Measurements from ENCODE around the gene HOXA7. TPM values are rescaled to one million over a fixed set of nuclear protein-coding genes. Genes with fewer than 3 reads are reported as not detected.

The HOXA7 gene
- total RNA-seq, 2 donors from 2014 or later: 30.2 to 38.9 TPM

DNA sequence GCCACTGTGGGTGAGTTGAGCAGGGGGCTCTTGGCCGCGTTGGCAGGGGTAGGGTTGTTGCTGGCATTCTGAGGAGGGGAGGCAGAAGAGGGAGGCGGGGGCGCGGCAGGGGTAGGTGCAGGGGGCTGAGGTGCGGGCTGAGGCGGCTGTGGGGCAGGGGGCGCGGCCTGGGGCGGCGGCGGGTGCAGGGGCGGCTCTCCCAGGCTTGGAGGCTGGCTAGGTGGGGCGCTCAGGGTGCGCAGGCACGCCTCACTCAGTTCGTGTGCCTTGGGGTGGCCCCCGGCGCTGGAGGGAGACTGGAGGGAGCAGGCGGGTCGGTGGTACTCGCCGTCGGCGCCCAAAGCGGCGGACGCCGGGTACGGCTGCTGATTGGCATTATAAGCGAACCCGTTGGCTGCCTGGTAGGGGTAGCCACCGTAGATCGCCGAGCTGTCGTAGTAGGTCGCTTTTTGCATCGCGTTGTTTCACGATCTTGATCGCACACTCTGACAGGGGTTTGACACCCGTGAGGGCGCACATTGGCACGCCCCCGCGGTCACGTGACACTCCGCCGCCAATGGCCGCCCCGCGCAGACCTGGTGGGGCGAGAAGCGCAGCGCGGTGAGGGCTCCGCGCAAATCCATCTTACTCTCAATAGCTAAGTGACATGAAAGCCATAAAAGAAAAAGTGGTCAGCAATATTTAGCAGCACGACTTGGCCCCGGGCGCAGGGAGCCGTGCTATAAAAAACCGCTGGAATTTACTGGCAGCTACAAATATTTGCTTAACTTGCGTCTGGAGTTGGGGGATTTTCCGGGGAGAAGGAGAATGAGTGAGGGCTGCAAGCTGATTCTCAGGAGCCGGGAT, 46.1 kb downstream of the HOXA7 start:
- DNase-seq (peak; percentile 76 to 84), ATAC-seq (peak; percentile 33)
- intact Hi-C loops (cut with DNase I, micrococcal nuclease): no loop called here

DNA sequence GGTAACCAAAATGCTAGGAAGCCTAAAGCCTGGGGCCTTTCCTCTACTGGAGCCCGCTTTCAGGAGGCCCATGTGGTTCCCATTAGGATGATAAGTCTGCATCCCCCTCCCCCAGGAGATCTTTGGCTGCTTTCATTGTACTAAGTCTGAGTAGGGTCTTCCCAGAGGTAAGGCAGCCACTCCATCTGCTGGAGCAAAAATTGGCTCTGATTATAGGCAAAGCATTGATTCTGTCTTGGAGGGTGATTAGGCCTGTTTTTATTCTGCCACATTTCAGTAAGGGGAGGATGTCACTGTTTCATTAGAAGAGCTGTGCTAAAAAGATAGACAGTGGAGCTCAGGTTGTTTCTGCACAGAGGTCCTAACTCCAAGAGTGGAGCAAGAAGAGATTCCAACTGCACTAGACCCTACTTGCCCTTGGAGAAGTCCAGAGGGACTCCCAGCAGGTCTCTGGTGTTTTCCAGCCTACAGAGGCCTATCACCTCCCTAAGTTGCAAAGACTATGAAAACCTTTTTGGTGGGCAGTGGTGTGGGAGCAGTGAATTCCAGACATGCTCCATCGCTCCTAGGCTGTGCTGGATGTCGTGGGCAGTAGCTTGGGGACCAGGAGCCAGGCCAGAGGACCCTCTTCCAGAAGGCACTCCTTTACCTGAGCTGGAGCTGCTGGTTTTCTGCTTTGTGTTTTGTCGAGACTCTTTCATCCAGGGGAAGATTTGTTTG, 46.8 kb downstream of the HOXA7 start:
- ATAC-seq (no peak), DNase-seq (no peak)
- intact Hi-C loops (cut with DNase I, micrococcal nuclease): no loop called here

DNA sequence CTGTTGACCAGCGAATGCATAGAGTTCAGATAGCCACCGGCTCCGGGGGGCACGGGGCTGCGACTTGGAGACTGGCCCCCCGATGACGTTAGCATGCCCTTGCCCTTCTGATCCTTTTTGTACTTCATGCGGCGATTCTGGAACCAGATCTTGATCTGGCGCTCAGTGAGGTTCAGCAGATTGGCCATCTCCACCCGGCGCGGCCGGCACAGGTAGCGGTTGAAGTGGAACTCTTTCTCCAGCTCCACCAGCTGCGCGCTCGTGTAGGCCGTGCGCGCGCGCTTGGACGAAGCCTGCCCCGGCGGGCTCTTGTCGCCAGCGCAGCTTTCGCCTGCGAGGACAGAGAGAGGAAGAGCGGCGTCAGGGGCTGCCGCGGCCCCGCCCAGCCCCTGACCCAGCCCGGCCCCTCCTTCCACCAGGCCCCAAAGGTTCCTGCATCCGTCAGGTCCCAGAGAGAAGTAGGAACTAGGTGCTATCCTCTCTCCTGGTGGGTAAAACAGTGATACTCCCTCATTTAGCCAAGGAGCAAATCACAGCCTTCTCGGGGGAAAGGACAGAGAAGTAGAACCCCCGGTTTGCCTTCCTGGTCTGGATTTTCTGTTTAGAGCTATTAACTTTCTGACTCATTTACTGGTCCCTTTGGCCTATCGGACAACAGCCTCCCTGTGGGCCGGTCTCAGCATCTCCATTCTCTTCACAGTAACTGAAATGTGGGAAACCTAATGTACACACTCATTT, 47.9 kb downstream of the HOXA7 start:
- intact Hi-C loops (cut with DNase I, micrococcal nuclease): no loop called here
- ATAC-seq: peak; percentile 44
- peak; percentile 56 to 71 for DNase-seq

DNA sequence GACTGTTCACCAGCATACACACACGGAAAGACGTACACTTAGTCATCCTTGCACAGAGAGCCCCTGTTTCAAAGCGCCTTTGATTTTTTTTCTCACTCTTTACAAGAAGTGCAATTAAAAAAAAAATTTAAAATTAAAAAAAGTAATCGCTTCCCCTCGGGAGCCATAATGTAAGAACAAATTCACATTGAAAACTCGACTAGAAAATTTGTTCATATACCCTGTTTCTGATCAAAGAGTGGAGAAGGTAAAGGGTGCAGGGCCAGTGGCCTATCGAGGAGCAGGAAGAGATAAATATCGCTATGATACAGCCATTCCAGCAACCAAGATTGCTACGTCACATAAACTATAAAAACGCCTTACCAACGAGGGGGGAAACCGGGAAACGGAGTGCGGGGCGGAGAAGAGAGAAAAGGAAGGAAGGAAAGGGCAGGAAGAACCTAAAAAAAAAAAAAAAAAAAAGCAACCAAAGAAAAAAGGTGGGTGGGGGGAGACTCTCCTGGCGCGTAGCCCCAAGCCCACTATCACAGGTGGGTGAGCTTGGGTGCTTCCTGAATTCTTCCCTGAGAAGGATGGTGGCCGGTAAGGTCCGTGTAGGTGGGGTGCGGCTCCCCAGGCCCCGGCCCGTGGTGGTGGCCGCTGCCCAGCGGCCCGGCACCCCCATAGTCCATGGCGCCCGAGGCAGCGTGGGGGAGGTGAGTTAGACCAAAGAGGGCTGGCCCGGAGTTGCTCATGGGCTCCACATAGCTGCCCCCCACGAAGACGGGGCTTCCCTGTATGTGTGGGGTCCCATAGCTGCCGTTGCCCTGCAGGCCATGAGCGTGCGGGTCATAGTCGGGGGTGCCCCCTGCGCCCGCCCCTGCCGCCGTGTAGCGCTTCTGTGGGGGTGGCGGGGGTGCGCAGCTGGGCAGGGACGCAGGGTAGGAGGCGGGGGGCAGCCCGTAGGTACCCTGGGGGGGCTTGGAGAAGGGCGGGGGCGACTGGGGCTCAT, 48.8 kb downstream of the HOXA7 start:
- ATAC-seq: peak; percentile 47
- peak in 1 of 2 donors; percentile 50 for DNase-seq
- intact Hi-C loops (cut with DNase I, micrococcal nuclease): no loop called here

DNA sequence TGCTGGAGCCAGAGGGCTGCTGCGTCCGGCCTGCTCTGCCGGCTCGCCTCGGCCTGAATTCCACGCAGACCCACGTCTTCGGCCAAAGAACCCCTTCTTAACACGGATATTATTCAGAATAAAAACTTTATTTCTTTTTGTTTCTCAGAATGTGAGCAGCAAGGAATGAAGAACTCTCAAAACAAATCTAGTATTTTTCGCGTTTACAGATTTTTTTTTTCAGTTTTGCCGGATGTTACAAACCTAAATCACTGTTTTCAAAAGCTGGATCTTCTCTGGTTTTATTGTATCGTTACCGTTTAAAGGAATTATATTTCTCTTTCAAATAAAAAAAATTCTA, 49.6 kb downstream of the HOXA7 start:
- intact Hi-C loops (cut with DNase I, micrococcal nuclease): no loop called here
- no peak for ATAC-seq
- no peak for DNase-seq

DNA sequence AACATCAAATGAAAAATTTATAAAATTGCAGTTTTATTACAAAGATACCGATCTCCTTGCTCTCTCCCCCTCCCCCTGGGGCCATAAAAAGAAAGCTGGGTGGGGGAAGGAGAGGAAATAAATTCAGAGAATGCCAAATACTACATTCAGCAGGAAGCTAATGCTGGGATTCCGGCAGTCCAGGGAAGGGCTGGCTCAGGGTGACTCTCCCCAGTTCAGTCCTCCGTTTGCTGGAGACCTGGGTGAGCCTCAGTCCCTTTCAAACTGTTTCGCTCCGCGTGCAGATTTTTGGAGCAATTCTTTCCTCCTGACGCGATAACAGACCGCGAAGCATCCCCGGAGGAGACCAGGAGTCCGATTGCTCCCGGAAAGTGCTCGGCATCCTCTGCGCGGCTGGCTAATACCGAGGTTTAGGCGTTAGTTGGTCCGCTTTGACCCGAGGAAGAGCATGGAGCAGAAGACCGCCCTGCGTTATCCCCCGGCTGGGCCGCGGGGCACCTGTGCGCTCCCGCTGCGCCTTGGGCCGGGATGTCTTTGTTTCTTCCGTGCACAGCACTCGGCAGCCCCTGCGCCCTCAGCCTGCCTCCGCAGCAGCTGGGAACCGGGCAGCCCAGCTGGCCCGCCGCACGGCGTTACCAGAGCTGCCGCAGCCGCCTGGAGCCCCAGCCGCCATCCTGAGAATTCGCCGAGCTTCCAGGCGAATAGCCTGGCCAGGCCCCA, 50.1 kb downstream of the HOXA7 start:
- ATAC-seq: peak; percentile 16
- intact Hi-C loops (cut with DNase I, micrococcal nuclease): no loop called here
- no peak for DNase-seq

DNA sequence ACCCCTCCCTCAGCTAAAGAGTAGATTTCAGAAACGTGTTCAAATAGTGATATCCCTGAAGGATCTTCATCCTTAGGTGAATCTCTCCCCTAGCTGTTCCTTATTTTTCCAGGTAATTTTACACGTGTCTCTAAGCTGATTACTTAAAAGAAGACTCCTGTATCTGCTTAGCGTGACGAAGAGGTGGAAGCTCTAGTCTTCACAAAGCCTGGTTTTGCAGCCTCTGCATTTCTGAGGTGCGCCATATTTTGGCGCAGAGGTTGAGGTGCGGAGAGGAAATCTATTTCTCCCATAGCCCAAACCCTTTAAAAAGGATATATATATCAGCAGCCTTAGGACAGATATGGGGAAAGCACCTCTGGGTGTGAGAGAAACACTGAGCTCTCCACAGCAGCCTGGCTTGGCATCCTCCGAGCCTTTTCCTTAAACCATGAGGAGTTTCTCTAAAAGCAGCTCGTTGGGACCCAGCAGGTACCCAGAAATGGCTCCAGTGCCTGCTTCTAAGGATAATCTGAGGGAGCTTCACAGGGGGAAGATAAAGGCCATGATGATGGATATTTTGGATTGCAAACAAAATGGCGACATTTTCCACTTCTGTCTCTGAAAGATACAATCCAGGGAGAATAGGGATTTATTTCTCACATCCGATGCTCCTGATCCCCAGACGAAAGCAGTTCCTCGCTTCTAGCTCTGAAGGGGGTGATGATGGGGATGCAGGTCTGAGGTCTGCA, 51.0 kb downstream of the HOXA7 start:
- intact Hi-C loops (cut with DNase I, micrococcal nuclease): no loop called here
- DNase-seq: no peak
- no peak for ATAC-seq

DNA sequence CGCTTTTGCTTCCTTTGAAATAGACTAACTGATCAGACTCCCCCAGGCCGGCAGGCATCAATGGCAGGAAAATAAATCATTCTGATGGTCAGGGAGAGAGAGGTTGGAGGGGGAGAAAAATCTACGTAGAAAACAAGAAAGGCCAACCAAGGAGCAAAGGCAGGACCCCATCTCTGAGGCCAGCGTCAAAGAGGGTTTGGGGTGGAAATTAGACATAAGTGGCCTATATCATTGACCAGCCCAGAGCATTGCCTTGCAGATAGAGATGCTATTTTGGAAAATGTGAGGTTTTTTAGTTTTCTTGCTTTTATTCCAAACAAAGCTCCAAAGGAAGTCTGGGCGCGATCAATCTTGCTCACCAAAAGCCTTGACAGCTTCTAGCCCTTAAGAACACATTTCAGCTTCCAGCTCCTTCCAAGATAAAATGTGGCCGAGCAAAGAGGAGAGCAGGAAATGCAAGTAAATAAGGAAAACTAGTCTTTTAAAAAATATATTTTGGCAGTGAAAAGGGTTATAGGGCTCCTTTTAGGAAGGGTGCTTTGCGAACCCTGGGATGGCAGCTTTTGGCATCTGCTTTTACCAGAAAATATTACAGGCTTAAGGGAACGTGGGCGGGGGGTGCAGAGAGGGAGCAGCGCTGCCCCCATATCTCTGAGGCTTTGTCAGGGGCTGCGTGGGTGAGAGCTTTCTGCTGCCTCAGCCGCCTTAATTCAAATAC, 52.0 kb downstream of the HOXA7 start:
- ATAC-seq (no peak), DNase-seq (no peak)
- intact Hi-C loops (cut with DNase I, micrococcal nuclease): no loop called here

Small RNAs within 50 kb of the gene (microRNA-seq; reads per million reads assigned to microRNA genes)
- 9,824 to 14,408 reads per million in 2 donors for gene MIR196B

Other genes starting within 250 kb of the HOXA7 start
- gene HOXA1, start 60.7 kb downstream of the HOXA7 start, total RNA-seq: 1 to 10 TPM; 2.4 to 3.0 TPM
- 1 to 10 TPM; 2.7 to 3.2 TPM for gene HOXA2, start 54.0 kb downstream of the HOXA7 start, total RNA-seq
- gene HOXA4, start 25.9 kb downstream of the HOXA7 start, total RNA-seq: 1 to 10 TPM; 4.5 to 5.1 TPM
- gene HOXA5, start 13.0 kb downstream of the HOXA7 start, total RNA-seq: 10 to 100 TPM; 13.0 to 16.2 TPM
- gene HOXA6, start 8.9 kb downstream of the HOXA7 start, total RNA-seq: 10 to 100 TPM; 20.0 to 21.2 TPM
- gene HOXA3, start 4.1 kb downstream of the HOXA7 start, total RNA-seq: 10 to 100 TPM; 16.4 to 23.2 TPM
- gene HOXA9, start 8.9 kb upstream of the HOXA7 start, total RNA-seq: 10 to 100 TPM; 18.0 to 28.6 TPM
- gene HOXA10, start 17.6 kb upstream of the HOXA7 start, total RNA-seq: 10 to 100 TPM; 23.4 to 30.0 TPM
- 1 to 10 TPM; 3.1 to 6.1 TPM for gene HOXA11, start 28.6 kb upstream of the HOXA7 start, total RNA-seq
- 10 to 100 TPM; 35.2 to 39.4 TPM for gene HOXA13, start 43.4 kb upstream of the HOXA7 start, total RNA-seq
- under 1 TPM; 0.82 to 0.87 TPM for gene EVX1, start 86.1 kb upstream of the HOXA7 start, total RNA-seq

Measured in left colon (tissue), 2 donors.